OCI-LY3 (cell line): ENCODE results near the gene SCAF1.

Source experiments
- EZH2phosphoT487 ChIP-seq: fragments of 200-600 bp; shearing (Covaris generic); IDR thresholded peaks from 2 replicates; pipeline ENCODE4 v1.6.1; 2018; ENCODE audit warnings: antibody characterized with exemption, mixed run types, low read depth
- TF ChIP-seq, protein P1 (sequence below): fragments of 200-600, 300-600 bp; sonication (generic); IDR thresholded peaks from 2 replicates; pipeline ENCODE4 v1.5.1; 2014; ENCODE audit warnings: antibody characterized with exemption, low read length, low read depth

DNA sequence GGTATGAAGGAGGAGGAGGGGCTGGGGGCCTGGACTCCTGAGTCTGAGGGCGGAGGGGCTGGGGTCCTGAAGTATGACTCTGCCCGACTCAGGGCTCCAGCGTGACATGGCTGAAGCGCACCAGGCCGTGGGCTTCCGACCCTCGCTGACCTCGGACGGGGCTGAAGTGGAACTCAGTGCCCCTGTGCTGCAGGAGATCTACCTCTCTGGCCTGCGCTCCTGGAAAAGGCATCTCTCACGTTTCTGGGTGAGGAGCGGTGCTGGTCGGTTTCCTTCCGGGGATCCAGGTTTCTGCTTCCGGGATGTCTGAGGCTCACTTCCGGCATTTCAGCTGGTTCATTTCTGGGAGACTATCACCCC lies 50.1 kb downstream of the SCAF1 start:
- TF ChIP-seq, protein P1, sequence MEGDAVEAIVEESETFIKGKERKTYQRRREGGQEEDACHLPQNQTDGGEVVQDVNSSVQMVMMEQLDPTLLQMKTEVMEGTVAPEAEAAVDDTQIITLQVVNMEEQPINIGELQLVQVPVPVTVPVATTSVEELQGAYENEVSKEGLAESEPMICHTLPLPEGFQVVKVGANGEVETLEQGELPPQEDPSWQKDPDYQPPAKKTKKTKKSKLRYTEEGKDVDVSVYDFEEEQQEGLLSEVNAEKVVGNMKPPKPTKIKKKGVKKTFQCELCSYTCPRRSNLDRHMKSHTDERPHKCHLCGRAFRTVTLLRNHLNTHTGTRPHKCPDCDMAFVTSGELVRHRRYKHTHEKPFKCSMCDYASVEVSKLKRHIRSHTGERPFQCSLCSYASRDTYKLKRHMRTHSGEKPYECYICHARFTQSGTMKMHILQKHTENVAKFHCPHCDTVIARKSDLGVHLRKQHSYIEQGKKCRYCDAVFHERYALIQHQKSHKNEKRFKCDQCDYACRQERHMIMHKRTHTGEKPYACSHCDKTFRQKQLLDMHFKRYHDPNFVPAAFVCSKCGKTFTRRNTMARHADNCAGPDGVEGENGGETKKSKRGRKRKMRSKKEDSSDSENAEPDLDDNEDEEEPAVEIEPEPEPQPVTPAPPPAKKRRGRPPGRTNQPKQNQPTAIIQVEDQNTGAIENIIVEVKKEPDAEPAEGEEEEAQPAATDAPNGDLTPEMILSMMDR: no peak
- TF ChIP-seq EZH2phosphoT487: no peak
